Testis (tissue), 3 donors: ENCODE data around the gene LMLN. TPM values are rescaled to one million over a fixed set of nuclear protein-coding genes. Genes with fewer than 3 reads are reported as not detected.
"Not testable (repeated sequence)": the region's sequence is repeated elsewhere in the genome, so short reads cannot be mapped to it uniquely, and the experiment has no call there.

Source experiments
- DNase-seq: peaks from one replicate; pipeline ENCODE4 v3.0.0-alpha.2; 2019
- H3K27ac ChIP-seq, 2 donors: fragments of 200-600 bp; sonication (generic); one replicate each; pipeline ENCODE4 v1.5.1; 2019
- H3K27me3 ChIP-seq: fragments of 200-600 bp; sonication (generic); one replicate; pipeline ENCODE4 v1.5.1; 2019
- H3K36me3 ChIP-seq: fragments of 200-600 bp; sonication (generic); one replicate; pipeline ENCODE4 v1.5.1; 2017; ENCODE audit warnings: low read depth; ENCODE audit errors: missing control alignments
- H3K4me1 ChIP-seq: fragments of 200-600 bp; sonication (generic); one replicate; pipeline ENCODE4 v1.5.1; 2019
- H3K4me3 ChIP-seq, 2 donors: fragments of 200-600 bp; sonication (generic); one replicate each; pipeline ENCODE4 v1.5.1; 2017 to 2019
- H3K9me3 ChIP-seq: fragments of 200-600 bp; sonication (generic); one replicate; pipeline ENCODE4 v1.5.1; 2017
- POLR2A ChIP-seq: fragments of 450-650 bp; IDR thresholded peaks from one replicate; pipeline ENCODE4 v1.6.1; 2017; ENCODE audit warnings: antibody characterized with exemption, mild to moderate bottlenecking, moderate library complexity
- WGBS, 2 donors: methylation state at CpG; one replicate each; pipeline ENCODE4 v1.1.5; 2018; 5-methylcytosine and 5-hydroxymethylcytosine counted together
- intact Hi-C: fragments of 100-400 bp; cut with DNase I; formaldehyde crosslinking; loops from one replicate; pipeline ENCODE4 v1.15.1; 2023; ENCODE audit warnings: low total_unique reads
- polyA plus RNA-seq: library from polyadenylated mRNA; stranded (reverse); fragments of 350-450 nt; fragmentation: Illumina TruSeq; extraction: RNeasy Lipid Tissue Mini Kit (QIAGEN cat#74804); gene quantifications from one replicate; pipeline ENCODE4 v1.2.3, GENCODE V29; 2014; ENCODE audit warnings: low read depth, low replicate concordance; ENCODE audit not compliant: insufficient read depth
- total RNA-seq, 2 donors: library from RNA; depleted of rRNA; stranded (reverse); fragments of >200 nt; gene quantifications; one replicate each; pipeline ENCODE4 v1.2.3, GENCODE V29; 2016
- TF ChIP-seq, protein P1 (sequence below), 3 experiments: fragments of 450-650 bp in 2 of 3; fragments of 200-600 bp in 1 of 3; sonication (generic) in 1 of 3; IDR thresholded peaks; one replicate each; pipeline ENCODE4 v1.5.1; 2016 to 2019; ENCODE audit warnings: antibody characterized with exemption in 3 of 3, mild to moderate bottlenecking in 2 of 3, moderate library complexity in 1 of 3

LMLN gene
- total and polyA plus RNA-seq, 3 donors from 2014 or later, result 23.0 to 49.8 (median 24.1) TPM

- DNase-seq, result no peak
- TF ChIP-seq POLR2A, result no peak
- TF ChIP-seq, protein P1, sequence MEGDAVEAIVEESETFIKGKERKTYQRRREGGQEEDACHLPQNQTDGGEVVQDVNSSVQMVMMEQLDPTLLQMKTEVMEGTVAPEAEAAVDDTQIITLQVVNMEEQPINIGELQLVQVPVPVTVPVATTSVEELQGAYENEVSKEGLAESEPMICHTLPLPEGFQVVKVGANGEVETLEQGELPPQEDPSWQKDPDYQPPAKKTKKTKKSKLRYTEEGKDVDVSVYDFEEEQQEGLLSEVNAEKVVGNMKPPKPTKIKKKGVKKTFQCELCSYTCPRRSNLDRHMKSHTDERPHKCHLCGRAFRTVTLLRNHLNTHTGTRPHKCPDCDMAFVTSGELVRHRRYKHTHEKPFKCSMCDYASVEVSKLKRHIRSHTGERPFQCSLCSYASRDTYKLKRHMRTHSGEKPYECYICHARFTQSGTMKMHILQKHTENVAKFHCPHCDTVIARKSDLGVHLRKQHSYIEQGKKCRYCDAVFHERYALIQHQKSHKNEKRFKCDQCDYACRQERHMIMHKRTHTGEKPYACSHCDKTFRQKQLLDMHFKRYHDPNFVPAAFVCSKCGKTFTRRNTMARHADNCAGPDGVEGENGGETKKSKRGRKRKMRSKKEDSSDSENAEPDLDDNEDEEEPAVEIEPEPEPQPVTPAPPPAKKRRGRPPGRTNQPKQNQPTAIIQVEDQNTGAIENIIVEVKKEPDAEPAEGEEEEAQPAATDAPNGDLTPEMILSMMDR (IDR thresholded peaks at IDR 0.05), result no peak
- intact Hi-C loops, result no loop called here
- H3K27me3 ChIP-seq, result no peaks in the 10 kb centered on the region
- no peak overlapping the region for H3K4me3 ChIP-seq
- H3K9me3 ChIP-seq, result no peaks in the 10 kb centered on the region
- H3K27ac ChIP-seq, result no peak overlapping the region
- H3K4me1 ChIP-seq, result peaks cover 16% of the 10 kb centered on the region
- H3K36me3 ChIP-seq, result no peaks in the 10 kb centered on the region
- WGBS, 2 donors, result 90 to 91% methylated on average over 5 of the region's 5 CpGs
Measured at GRCh38 chr3:197957790-197958133, 2.3 kb upstream of the LMLN start.

GRCh38 chr3:197958346-197958745 lies 1.7 kb upstream of the LMLN start:
- intact Hi-C loops, result no loop called here
- H3K27me3 ChIP-seq, result no peaks in the 10 kb centered on the region
- no peak overlapping the region for H3K4me3 ChIP-seq
- no peaks in the 10 kb centered on the region for H3K36me3 ChIP-seq
- DNase-seq, result no peak
- WGBS, 2 donors, result 76 to 81% methylated on average over 4 of the region's 4 CpGs
- H3K4me1 ChIP-seq, result peaks cover 11% of the 10 kb centered on the region
- TF ChIP-seq, protein P1 (IDR thresholded peaks at IDR 0.05), result no peak
- no peak for TF ChIP-seq POLR2A
- no peaks in the 10 kb centered on the region for H3K9me3 ChIP-seq
- H3K27ac ChIP-seq, result no peak overlapping the region

- DNase-seq, H3K36me3 ChIP-seq, H3K9me3 ChIP-seq, H3K4me1 ChIP-seq, intact Hi-C loops, H3K27me3 ChIP-seq, H3K4me3 ChIP-seq: not testable (repeated sequence)
- 66 to 76% methylated on average over 19 of the region's 19 CpGs for WGBS, 2 donors
- H3K27ac ChIP-seq, result peak overlapping the region in 1 of 2 donors; percentile 78
Measured at GRCh38 chr3:197958848-197959247, 1.2 kb upstream of the LMLN start.

GRCh38 chr3:197959500-197959890 lies 522 bp upstream of the LMLN start:
- DNase-seq, result no peak
- Histone ChIP-seq H3K4me1 (peaks cover 8% of the 10 kb centered on the region), H3K9me3 (no peaks in the 10 kb centered on the region), H3K4me3 (peak overlapping the region; percentile 73 to 84), H3K27me3 (no peaks in the 10 kb centered on the region), H3K36me3 (no peaks in the 10 kb centered on the region), H3K27ac (peak overlapping the region; percentile 39 to 78)
- TF ChIP-seq POLR2A, result no peak
- TF ChIP-seq, protein P1 (IDR thresholded peaks at IDR 0.05), result no peak
- 30 to 47% methylated on average over 6 of the region's 6 CpGs for WGBS, 2 donors
- intact Hi-C loops, result no loop called here

- no peaks in the 10 kb centered on the region for H3K27me3 ChIP-seq
- peak overlapping the region; percentile 78 for H3K27ac ChIP-seq
- DNase-seq, result no peak
- 2 to 3% methylated on average over 15 to 23 of the region's 23 CpGs for whole genome bisulfite sequencing, 2 donors
- intact Hi-C loops, result no loop called here
- no peaks in the 10 kb centered on the region for H3K9me3 ChIP-seq
- no peak for TF ChIP-seq POLR2A
- TF ChIP-seq, protein P1 (IDR thresholded peaks at IDR 0.05), result no peak
- H3K4me1 ChIP-seq, result peaks cover 8% of the 10 kb centered on the region
- H3K36me3 ChIP-seq, result no peaks in the 10 kb centered on the region
- H3K4me3 ChIP-seq, result peak overlapping the region; percentile 73 to 84
Measured at GRCh38 chr3:197960694-197961581, 921 bp downstream of the LMLN start.
